Stimulated activated CD8-positive, alpha-beta memory T cell treated with anti-CD3 and anti-CD28 coated beads, Interleukin-12 subunit alpha, Interleukin-12 subunit beta, amount 100 ng/mL, for 24 hours (primary cell): ENCODE results near the gene HLA-E.
A peak's percentile ranks its signal among the peaks of the same experiment; 100 is the strongest.
"Not testable (repeated sequence)": the region's sequence is repeated elsewhere in the genome, so short reads cannot be mapped to it uniquely, and the experiment has no call there.

Experiments used
- DNase-seq: peaks from one replicate; pipeline ENCODE4 v3.0.0-alpha.2; 2020; ENCODE audit errors: extremely low read depth

HLA-E gene

DNA sequence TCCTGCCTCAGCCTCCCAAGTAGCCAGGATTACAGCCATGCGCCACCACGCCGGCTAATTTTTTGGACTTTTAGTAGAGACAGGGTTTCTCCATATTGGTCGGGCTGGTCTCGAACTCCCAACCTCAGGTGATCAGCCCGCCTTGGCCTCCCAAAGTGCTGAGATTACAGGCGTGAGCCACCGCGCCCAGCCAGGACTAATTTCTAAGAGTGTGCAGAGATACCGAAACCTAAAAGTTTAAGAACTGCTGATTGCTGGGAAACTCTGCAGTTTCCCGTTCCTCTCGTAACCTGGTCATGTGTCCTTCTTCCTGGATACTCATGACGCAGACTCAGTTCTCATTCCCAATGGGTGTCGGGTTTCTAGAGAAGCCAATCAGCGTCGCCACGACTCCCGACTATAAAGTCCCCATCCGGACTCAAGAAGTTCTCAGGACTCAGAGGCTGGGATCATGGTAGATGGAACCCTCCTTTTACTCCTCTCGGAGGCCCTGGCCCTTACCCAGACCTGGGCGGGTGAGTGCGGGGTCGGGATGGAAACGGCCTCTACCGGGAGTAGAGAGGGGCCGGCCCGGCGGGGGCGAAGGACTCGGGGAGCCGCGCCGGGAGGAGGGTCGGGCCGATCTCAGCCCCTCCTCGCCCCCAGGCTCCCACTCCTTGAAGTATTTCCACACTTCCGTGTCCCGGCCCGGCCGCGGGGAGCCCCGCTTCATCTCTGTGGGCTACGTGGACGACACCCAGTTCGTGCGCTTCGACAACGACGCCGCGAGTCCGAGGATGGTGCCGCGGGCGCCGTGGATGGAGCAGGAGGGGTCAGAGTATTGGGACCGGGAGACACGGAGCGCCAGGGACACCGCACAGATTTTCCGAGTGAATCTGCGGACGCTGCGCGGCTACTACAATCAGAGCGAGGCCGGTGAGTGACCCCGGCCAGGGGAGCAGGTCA lies at the start of gene HLA-E:
Gene HLA-E (plus strand): TSS at position 429 of the 945 bp plus-strand sequence. CDS start 23 bp downstream, at position 452.
- peak; percentile 69 for DNase-seq

DNA sequence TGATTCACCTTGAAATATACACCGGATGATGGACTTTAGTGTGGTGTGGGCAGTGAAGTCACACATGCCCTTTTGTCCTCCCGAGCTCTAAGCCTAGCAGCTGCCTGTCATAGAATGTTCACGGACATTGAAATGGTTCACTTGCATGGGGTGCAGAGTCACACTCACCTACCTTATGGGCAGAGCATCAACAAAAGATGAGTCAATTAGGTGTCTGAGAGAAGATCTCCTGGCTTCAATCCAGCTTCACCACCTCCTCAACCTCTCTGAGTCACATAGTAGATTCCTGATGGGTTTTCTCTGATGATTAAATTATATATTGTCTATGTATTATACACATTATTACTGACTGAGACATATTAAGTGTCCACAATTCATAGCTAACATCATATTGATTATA lies 48.1 kb upstream of the HLA-E start:
- no peak for DNase-seq

GRCh38 chr6:30443657-30444450 lies 45.5 kb upstream of the HLA-E start:
- DNase-seq, result no peak

GRCh38 chr6:30444451-30444742 lies 44.9 kb upstream of the HLA-E start:
- DNase-seq, result no peak

- DNase-seq, result no peak
Measured at GRCh38 chr6:30446259-30446658, 43.0 kb upstream of the HLA-E start.

GRCh38 chr6:30447237-30447636 lies 42.1 kb upstream of the HLA-E start:
- DNase-seq, result no peak

GRCh38 chr6:30450548-30450908 lies 38.8 kb upstream of the HLA-E start:
- DNase-seq, result no peak

DNA sequence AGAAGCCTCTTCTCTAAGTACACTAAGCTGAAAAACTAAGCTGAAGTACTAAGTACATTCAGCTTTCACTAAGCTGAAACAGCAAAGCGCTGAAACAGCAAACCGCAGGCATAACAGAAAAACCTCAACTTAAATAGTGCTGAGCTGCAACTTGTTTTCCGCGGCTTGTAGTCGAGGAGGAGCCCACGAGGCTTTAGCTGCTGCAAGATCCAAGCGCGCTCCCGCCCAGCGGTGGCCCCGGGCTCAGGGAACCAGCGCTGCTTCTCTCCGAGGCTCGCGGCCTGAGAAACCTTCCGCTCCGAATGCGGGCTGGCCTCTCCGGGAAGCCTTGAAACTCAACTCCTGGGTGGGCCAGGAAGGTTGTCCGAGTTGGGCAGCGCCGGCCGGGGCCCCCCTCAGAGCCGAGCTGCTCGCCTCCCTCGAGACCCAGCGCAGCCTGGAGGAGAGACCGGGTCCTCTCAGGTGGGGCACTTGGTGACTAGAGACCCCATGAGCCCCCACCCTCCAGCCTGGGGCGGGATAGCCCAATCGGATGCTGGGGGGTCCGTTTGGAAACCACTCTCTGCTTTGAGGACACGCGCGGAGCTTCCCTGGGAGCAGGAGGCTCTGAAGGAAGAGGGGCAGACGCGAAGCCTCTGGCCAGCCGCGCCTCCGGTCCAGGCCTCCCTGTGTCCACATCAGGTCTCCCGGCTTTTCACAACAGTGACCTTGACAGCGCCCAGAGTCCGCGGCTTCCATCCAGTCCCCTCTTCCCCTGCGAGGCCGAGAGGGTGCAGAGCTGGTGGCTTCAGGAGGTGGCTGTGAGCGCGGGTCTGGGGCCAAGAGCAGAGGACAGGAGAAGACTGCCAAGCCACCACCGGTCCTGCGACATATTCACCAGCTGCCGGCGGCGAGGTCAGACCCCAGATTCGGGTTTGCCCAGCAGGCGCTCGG lies 38.1 kb upstream of the HLA-E start:
- no peak for DNase-seq

DNA sequence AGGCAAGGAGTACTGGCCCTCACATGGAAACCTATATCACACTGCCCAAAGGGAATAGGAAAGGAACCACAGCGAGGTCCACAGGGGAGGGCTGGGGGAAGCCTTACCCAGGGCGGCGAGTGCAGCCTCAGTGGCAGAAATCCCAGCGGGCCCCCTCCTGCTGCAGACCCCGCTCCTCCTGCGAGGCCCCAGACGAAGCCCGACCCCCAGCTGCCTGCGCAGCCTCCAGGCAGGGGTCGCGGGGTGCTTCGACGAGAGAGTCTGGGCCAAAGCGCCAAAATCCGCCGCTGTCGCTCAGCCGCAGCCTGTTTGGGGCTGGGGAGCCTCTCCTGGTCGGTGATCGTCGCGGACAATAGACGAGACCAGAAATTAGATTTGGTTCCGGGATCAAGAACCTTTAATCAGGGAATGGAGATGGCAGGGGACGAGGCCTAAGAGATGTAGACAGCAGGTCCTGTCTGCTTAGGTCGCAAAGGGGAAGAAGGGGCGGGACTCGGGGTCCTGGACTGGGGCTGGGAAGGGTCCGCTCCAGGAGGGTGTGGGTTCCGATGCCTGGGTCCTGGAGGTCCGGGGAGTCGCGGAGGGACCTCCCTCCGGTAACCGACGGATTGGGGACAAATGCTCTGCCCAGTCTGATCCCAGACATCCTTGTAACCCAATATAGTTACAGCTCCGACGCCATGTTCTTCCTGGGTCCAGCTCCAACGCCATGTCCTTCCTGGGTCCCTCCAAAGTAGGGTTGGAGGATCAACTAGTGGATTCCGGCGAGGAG lies 36.4 kb upstream of the HLA-E start:
- DNase-seq, result no peak

- peak; percentile 61 for DNase-seq
Measured at GRCh38 chr6:30453508-30454116, 35.7 kb upstream of the HLA-E start.

DNA sequence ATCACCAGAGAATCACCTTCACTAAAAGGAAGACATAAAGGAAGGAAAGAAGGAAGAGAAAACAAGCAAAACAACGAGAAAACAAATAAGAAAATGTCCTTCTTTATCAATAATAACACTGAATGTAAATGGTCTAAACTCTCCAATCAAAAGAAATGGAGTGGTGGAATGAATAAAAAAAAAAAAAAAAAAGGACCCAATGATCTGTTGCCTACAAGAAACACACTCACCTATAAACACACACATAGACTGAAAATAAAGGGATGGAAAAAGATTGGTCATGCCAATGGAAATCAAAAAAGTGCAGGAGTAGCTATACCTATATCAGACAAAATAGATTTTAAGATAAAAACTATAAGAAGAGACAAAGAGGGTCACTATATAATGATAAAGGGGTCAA lies 30.2 kb upstream of the HLA-E start:
- DNase-seq, result no peak

GRCh38 chr6:30461055-30461454 lies 28.3 kb upstream of the HLA-E start:
- DNase-seq, result no peak

DNA sequence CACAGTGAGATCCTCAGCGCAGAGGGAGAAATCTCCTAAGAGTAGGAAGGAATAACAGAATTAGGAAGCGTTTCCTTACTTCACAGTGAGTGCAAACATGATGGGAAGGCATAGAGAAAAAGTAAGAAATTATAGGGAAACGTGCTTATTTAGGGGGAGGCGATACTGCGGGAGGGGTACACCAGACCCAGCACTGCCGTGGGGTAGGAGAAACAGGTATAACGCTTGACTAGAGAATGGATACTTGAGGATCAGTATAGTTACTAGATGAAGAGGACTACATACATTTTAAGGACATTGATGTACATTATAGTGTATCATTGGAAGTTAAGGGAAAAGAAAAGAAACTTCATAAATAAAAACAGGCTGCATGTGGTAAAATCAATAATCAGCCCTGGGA lies 26.8 kb upstream of the HLA-E start:
- DNase-seq, result no peak

DNA sequence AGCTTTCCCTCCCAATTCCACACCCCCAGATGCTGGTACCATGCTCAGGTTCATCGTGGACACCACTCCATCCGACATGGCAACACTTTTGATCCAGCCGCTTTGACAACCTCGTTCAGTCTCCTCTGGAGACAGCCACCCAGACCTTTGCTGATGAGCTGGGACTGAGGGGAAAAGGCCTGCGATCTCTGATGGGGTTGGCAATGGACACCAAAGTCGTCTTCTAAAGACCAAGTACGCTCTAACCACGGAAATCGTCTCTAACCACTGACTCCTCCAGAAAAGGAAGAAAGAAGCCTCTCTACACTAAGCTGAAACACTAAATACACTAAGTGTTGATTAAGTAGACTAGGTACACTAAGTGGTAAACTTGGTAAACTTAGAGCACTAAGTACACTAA lies 26.1 kb upstream of the HLA-E start:
- DNase-seq, result no peak

GRCh38 chr6:30463651-30464618 lies 25.4 kb upstream of the HLA-E start:
- no peak for DNase-seq

DNA sequence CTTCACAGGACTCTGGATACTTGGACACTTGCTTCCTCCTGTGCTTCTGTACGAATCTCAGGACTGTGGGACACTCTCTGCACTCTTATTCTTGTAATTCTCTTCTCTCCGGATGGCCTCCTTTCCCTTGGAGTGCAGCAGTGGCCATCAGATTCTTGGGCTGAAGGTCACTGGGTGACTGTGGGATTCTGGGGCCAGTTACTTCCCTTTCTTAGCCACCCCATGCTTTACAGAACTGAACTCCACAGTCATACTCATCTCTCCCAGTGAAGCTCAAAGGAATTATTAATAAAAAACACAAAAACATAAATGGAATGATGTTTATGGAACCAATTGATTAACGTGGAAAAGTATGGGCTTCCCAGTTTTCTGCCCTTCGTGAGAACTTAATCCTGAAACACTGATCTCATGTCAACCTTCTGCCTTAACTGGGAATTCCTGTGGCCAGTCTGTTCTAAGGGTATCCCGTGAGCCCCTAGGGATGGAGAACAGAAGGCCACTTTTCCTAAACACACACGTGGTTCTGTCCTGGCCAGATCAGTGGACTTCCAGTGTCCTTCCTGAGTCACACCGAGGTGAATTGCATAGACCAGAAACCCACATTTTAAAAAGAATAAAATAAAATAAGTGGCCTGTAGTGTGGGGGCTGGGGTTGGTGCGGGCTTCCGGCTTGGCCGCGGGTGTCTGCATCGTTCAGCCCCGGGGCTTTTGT lies 23.6 kb upstream of the HLA-E start:
- no peak for DNase-seq

- DNase-seq, result no peak
Measured at GRCh38 chr6:30470968-30471367, 18.3 kb upstream of the HLA-E start.

DNA sequence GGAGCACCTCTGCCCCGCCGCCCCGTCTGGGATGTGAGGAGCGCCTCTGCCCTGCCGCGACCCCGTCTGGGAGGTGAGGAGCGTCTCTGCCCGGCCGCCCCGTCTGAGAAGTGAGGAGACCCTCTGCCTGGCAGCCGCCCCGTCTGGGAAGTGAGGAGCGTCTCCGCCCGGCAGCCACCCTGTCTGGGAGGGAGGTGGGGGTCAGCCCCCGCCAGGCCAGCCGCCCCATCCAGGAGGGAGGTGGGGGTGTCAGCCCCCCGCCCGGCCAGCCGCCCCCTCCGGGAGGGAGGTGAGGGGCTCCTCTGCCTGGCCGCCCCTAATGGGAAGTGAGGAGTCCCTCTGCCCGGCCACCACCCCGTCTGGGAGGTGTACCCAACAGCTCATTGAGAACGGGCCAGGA lies 14.2 kb upstream of the HLA-E start:
- not testable (repeated sequence) for DNase-seq
